IPS-18c (cell line): Measurements from ENCODE around the gene TREML1.
"Not testable (repeated sequence)": the region's sequence is repeated elsewhere in the genome, so short reads cannot be mapped to it uniquely, and the experiment has no call there.

ENCODE experiments used
- H3K4me3 ChIP-seq: 2 replicates; pipeline ENCODE4 v1.7.0; 2013; ENCODE audit warnings: low read depth, mild to moderate bottlenecking, low read length, moderate library complexity; ENCODE audit not compliant: insufficient read depth
- H3K9me3 ChIP-seq: one replicate; pipeline ENCODE4 v1.6.1; 2013; ENCODE audit warnings: mild to moderate bottlenecking, low read length, moderate library complexity; ENCODE audit not compliant: control insufficient read depth, insufficient read depth

Gene TREML1

GRCh38 chr6:41153992-41154625 lies at the start of gene TREML1:
Gene TREML1 (minus strand): TSS chr6:41154347. CDS start chr6:41154288, 59 bp downstream.
- Histone ChIP-seq H3K4me3 (no peak within 1 kb of the TSS), H3K9me3 (peaks cover 2% of the 10 kb centered on the region)

DNA sequence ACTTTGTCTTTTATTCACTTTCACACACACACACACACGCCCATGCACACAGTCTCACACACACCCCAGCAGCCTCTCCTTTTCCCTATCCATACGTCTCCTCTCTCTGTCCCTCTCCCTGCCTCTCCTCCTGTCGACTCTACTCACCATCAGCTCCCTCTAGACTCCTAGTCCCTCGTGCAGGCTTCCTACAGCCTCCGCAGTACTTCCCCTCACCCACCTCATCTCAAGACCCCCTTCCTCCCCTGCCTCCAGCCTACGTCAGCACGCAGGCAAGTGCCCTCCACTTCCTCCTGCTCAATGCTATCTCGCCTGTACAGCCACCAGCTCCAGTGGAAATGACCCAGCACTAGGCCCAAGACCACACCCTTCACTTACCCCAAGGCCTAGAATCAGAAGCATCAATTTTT lies 47.6 kb upstream of the TREML1 start:
- Histone ChIP-seq H3K9me3 (no peaks in the 10 kb centered on the region), H3K4me3 (no peak overlapping the region)

DNA sequence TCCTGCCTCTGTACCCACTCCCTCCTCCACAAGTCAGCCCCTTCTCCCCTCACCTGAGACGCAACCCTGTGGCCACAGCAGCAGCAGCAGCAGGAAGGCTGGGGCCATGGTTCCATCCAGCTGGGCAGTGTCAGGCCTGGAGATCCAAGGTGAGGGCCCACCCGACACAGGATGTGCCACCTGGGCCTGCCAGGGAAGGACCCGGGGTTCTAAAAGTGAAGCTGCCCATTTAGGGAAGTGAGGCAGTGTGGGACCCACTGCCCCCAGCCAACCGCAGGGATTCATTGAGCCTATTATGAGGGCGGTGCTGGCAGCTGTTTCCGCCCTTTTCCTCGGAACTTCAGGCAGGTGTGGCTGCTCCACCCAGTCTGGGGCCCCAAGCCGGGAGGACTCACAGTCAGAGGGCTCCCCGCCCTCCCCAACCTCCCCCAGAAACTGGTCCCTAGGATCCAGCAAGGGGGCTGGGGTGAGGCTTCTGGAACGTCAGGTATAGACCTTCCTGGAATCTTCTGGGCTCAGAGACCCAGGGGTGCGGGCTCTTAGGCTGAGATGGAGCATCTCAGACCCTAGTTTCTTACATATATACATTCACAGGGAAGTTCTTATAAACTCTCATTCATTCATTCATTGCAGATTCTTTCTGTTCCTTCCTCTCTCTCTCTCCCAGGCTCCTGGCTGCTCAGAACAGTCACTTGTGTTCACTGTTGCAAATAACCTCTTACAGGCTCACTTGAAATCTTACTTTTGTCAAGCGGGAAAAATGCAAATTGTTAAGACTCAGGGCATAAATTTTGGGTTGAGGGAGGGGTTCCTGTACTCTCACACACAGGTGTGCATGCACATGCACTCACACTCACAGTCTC lies 47.0 kb upstream of the TREML1 start, which contains the start of gene TREML2:
TREML2 (minus strand) TSS at position 249 of the 863 bp plus-strand sequence; CDS start at position 108, 141 bp downstream.
- no peaks in the 10 kb centered on the region for H3K9me3 ChIP-seq
- no peak within 1 kb of the TSS for H3K4me3 ChIP-seq

DNA sequence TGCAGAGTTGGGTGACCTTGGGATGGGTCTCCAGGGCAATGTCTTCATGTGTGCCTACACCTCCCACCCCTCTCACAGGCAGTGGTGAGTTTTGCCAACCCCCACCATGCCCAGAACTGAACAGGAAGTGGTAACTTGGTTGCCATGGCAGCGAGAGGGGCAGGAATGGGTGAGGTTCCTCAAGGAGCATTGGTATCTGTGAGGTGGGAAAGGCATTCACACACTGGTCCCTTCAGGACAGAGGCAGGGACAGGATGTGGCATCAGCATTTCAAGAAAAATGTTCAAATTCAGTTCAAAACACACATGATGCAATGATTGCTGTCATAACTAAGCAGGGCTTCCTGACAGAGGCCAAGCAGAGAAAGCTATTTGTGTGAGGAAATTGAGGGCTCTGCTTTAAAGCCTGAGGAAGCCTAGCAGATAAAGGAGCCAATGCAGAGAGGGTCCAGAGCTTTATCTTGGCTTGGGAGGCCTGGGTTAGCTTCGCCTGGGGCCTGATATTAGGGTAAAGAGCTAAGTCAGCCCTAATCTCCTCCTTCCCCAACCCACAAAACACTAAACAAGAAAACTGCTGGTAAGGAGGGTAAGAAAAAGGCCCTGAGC lies 46.3 kb upstream of the TREML1 start:
- no peak overlapping the region for H3K4me3 ChIP-seq
- H3K9me3 ChIP-seq, result no peaks in the 10 kb centered on the region

GRCh38 chr6:41199552-41200246 lies 45.6 kb upstream of the TREML1 start:
- Histone ChIP-seq H3K4me3 (no peak overlapping the region), H3K9me3 (no peaks in the 10 kb centered on the region)

- no peak overlapping the region for H3K4me3 ChIP-seq
- H3K9me3 ChIP-seq, result no peaks in the 10 kb centered on the region
These were observed 43.1 kb upstream of the TREML1 start for GRCh38 chr6:41197234-41197633.

DNA sequence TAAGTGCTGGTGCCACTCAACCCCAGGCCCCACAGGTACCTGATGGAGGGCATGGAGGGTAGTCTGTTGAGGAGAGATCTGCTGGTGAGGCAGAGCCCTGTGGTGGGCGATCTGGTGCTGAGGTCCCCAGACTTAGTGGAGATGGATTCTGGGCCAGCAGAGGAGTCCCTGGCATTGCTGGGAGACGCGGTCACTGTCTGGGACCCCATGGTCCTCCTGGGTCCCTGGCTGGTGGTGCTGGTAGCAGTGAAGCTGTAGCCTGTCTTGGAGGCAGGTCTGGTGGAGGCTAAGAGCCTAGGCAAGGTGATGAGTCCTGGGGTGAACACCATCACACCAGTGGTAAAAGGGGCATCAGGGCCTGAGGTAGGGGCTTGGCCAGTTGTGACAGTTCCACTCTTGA lies 40.2 kb upstream of the TREML1 start:
- Histone ChIP-seq H3K9me3 (no peaks in the 10 kb centered on the region), H3K4me3 (no peak overlapping the region)

DNA sequence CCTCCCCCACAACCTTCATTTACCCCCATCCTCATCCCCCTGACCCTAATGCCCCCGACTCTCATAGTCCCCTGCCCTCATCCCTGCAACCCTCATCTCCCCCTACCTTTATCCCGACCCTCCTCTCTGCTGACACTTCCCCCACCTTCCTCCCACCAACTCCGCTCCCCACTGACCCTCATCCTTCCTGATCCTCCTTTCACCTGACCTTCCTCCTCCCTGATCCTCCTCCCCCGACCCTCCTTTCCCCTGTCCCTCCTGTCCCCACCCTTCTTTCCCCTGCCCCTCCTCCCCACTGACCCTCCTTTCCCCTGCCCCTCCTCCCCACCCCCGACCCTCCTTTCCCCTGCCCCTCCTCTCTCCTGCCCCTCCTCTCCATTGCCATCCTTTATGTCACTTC lies 39.7 kb upstream of the TREML1 start:
- no peak overlapping the region for H3K4me3 ChIP-seq
- H3K9me3 ChIP-seq, result no peaks in the 10 kb centered on the region

DNA sequence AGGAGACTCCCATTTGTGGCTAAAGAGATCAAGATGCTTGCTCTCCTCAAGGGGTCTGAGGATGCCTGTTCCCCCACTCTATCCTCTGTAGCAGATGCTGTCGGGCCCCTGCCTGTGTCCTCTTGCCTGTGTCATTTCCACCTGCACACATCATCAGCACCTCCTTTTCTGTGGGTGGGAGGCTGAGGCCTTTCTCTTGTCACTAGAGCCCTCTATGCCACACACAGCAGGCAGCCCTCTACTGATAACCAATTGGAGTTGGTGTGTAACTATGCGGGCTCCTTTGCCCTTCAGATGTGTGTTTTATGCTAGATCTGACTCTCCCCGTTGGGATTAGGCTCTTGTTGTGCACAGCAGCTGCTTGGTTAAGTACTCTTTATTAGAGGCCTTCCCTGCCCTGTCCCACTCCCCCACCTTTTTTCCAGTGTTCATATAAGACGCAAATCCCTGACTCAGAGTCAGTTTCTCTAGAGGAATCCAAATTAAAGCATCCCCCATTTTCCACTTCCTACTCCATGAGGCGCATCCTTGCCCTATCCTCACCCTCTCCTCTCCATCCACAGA lies 39.1 kb upstream of the TREML1 start:
- no peak overlapping the region for H3K4me3 ChIP-seq
- H3K9me3 ChIP-seq, result no peaks in the 10 kb centered on the region

DNA sequence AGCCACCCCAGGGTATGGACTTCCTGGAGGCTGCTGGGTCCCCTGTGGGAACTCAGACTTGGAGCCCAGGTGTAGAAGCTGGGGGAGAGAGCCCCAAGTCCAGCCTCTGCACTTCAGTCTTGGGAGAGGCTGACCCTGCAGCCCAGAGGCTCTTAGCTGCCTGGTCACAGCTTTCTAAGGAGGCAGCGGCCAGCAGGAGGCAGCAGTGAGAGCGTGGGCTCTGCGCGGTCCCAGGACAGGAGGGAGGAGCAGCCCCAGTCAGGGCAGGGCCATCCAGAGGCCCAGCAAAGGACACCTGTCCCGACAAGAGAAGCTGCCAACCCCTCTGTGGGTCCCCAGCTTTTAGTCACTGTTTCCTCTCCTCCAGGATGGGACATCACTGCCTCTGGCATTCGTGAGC lies 37.4 kb upstream of the TREML1 start:
- Histone ChIP-seq H3K9me3 (no peaks in the 10 kb centered on the region), H3K4me3 (no peak overlapping the region)

DNA sequence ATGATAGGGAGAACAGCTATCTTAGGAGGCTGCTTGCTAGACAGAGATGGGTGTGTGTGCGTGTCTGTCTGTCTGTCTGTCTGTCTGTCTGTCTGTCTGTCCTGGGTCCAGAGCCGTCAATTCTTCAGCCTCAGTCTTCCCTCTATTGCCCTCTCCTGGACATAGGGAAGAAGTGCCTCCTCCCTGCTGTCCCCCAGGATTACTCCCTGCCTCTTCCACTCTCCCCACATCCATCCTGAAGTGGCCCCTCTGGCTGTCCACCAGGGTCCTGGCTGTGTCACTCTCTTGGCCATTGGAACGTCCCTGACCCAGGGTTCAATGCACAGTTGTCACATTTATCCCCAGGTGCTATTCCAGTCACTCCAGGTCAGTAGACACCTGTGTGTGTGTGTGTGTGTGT lies 36.6 kb upstream of the TREML1 start:
- H3K9me3 ChIP-seq, result no peaks in the 10 kb centered on the region
- H3K4me3 ChIP-seq, result no peak overlapping the region

DNA sequence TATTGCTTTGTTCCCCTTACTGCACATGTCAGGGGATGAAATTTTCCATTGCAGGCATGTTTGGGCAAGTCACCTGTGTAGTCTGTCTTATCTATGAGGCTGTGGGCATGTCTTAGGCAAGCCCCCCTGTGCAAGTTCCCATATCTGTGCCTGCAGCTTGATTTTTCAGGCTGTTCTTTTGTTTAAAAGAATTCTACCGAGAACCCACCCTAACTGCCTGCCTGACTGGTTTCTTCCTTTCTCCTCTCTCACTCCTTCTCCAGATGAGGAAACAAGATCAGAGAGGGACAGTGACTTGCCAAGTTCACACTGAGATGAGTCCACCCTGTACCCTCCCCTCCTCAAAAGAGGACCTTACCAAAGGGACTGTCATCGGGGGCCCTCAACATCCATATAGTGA lies 35.8 kb upstream of the TREML1 start:
- no peak overlapping the region for H3K4me3 ChIP-seq
- no peaks in the 10 kb centered on the region for H3K9me3 ChIP-seq

DNA sequence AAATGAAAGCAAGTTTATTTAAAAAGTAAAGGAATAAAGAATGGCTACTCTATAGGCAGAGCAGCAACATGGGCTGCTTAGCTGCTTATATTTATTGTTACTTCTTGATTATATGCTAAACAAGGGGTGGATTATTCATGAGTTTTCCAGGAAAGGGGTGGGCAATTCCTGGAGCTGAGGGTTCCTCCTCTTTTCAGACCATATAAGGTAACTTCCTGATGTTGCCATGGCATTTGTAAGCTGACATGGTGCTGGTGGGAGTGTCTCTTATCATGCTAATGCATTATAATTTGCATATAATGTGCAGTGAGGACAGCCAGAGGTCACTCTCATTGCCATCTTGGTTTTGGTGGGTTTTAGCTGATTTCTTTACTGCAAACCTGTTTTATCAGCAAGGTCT lies 34.9 kb upstream of the TREML1 start:
- not testable (repeated sequence) for H3K4me3 ChIP-seq, H3K9me3 ChIP-seq

DNA sequence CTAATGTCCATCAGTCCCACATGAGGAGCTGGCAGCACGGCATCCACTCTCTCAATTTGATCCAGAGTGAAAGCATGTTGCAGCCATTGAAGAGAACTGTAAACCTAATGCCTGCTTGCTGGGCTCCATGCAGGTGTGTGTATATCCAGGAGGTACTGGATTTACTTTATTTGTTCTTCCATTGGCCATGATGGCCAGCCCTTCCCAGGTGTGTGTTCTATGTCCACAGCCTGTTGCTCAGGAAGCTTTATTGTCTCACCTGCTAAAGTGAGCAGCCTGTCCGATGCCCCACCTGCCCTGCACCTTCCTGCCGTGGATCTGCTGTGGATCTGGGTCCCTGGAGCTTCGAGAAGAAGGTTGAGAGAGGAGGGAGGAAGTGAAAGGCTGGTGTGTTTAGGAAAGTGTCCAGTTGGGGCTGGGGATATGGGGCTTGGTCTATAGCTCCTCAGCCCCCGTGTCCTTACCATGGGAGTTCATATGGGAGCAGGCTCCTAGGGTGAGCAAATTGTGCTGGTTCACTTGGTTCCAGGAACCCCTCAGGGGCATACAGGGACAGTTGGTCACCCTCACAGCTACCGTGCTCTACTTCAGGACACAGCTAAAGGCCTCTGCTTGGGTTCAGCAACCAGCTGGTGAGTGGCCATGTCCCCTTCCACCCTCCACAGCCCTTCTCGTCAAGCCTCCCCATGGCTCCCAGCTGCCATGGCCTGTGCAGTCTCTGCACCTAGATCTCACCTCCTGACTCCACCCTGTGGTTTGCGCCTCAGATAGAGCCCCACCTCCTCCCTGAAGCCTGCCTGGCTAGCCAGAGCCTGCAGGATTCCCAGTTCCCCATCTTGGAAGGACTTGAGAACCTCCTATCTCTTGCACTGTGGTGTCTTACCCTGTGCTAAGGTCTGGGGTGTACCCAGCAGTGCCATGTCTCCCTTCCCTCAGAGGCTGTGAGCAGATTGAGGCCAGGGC lies 34.1 kb upstream of the TREML1 start:
- Histone ChIP-seq H3K9me3 (no peaks in the 10 kb centered on the region), H3K4me3 (no peak overlapping the region)

DNA sequence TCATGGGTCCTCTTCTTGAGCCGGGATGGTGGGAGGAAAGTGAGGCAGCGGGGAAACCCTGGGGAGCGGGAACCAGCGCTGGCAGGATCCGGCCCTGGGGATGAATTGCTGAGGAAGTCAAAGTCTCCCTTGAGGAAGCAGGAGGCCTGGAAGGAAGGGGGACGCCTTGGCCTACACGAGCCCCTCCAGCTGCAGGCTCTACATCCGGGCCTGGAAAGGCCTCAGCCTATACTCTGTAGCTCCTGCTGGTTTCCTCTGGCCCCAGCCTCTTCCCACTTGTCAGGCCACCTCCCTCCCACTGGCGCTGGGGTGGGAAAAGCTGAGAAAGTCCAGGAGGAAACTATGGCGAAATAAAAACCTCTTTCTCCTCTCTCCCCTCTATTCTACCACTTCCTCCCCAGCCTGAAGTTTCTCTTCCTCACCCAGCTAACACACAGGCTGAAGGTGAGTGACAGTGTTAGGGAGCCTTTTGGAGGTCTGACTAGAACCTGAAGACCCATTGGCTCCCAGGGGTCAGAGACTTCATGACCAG lies 31.9 kb upstream of the TREML1 start:
- H3K4me3 ChIP-seq, result no peak overlapping the region
- H3K9me3 ChIP-seq, result no peaks in the 10 kb centered on the region

- no peak overlapping the region for H3K4me3 ChIP-seq
- H3K9me3 ChIP-seq, result no peaks in the 10 kb centered on the region
These were observed 30.6 kb upstream of the TREML1 start for GRCh38 chr6:41184761-41185160.
